Measurements from ENCODE around the gene TUBGCP2. TPM values are rescaled to one million over a fixed set of nuclear protein-coding genes. Genes with fewer than 3 reads are reported as not detected.

The TUBGCP2 gene
- total and polyA plus RNA-seq, 9 of the 15 experiments (the other 6 are each of a cell fraction or from before 2014, with no cell fraction given): 4.3 to 56.6 (median 28.4) TPM

DNA sequence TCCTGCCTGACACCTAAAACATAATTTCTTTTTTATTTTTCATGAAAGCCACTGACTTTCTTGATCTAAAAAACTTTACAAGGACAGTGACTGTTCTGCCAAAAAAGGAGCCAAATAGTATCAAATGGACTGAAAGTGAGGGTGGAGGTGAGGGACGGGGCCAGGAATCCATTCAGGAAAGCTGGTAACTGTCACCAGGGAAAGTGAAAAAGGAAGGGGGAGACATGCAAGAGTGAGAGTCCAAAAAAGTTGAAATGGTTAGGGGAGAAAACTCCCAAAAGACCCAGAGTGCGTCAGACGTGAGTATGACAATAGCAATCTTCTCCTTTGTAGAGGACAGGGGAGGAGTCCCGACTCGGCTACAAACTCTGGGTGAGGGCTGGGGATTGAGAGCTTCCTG is 35.6 kb upstream of the TUBGCP2 start (continued):
- no peak for TF ChIP-seq JUND (IDR thresholded peaks at IDR 0.05; ENCODE audit: borderline replicate concordance, low read depth, low read length)
- TF ChIP-seq JUND (tag; IDR thresholded peaks at IDR 0.05; ENCODE audit: borderline replicate concordance, low read depth, low read length): no peak
- no peak for TF ChIP-seq EGR1 (conservative IDR thresholded peaks at IDR 0.05)
- TF ChIP-seq, protein P1, sequence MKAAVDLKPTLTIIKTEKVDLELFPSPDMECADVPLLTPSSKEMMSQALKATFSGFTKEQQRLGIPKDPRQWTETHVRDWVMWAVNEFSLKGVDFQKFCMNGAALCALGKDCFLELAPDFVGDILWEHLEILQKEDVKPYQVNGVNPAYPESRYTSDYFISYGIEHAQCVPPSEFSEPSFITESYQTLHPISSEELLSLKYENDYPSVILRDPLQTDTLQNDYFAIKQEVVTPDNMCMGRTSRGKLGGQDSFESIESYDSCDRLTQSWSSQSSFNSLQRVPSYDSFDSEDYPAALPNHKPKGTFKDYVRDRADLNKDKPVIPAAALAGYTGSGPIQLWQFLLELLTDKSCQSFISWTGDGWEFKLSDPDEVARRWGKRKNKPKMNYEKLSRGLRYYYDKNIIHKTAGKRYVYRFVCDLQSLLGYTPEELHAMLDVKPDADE (conservative IDR thresholded peaks at IDR 0.05; ENCODE audit: control insufficient read depth, low read depth, low read length): no peak

DNA sequence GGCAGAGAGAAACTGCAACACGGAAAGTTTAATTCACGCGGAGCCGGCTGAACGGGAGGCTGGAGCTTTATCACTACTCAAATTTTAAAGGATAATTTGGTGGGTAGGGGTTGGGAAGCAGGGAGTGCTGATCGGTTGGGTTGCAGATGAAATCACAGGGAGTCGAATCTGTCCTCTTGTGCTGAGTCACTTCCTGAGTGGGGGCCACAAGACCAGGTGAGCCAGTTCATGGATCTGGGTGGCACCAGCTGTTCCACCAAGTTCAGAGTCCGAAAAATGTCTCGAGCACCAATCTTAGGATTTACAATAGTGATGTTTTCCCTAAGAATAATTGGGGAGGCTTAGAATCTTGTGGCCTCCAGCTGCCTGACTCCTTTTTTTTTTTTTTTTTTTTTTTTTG is 34.9 kb upstream of the TUBGCP2 start:
- POLR2A ChIA-PET: no interaction called here
- BruUV-seq (replicated peaks): no TSS peak
- FAIRE-seq: no peak
- TF ChIP-seq ZNF316 (IDR thresholded peaks at IDR 0.05): peak; percentile 24; the same call in 1 of the 2 replicates
- TF ChIP-seq, protein P2, sequence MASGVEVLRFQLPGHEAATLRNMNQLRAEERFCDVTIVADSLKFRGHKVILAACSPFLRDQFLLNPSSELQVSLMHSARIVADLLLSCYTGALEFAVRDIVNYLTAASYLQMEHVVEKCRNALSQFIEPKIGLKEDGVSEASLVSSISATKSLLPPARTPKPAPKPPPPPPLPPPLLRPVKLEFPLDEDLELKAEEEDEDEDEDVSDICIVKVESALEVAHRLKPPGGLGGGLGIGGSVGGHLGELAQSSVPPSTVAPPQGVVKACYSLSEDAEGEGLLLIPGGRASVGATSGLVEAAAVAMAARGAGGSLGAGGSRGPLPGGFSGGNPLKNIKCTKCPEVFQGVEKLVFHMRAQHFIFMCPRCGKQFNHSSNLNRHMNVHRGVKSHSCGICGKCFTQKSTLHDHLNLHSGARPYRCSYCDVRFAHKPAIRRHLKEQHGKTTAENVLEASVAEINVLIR (CRISPR knock-in tag; IDR thresholded peaks at IDR 0.05): no peak
- no peak for TF ChIP-seq ZNF184 (CRISPR knock-in tag; IDR thresholded peaks at IDR 0.05)
- 0 out of 2 replicates have a peak, but pooled peaks have one; percentile 7 for TF ChIP-seq ARID1B (IDR thresholded peaks at IDR 0.05)
- TF ChIP-seq CBX1 (IDR thresholded peaks at IDR 0.05; ENCODE audit: low read depth): no peak
- peak; percentile 27; the same call in 1 of the 2 replicates for TF ChIP-seq JUND (IDR thresholded peaks at IDR 0.05; ENCODE audit: borderline replicate concordance, low read depth, low read length)
- no peak; the same call in 2 of the 3 replicates for TF ChIP-seq JUND (tag; IDR thresholded peaks at IDR 0.05; ENCODE audit: borderline replicate concordance, low read depth, low read length)
- 0 out of 2 replicates have a peak, but pooled peaks have one; percentile 14 for TF ChIP-seq SMARCA4 (IDR thresholded peaks at IDR 0.05)
- 0 out of 2 replicates have a peak, but pooled peaks have one; percentile 19 for TF ChIP-seq FOSL1 (tag; conservative IDR thresholded peaks at IDR 0.05)

More for the DNA sequence above, 34.9 kb upstream of the TUBGCP2 start:
- DNase-seq (ENCODE audit: extremely low read depth in 1 of 4, low spot score in 3 of 4) (no peak), ATAC-seq (peak; percentile 48)
- no peak overlapping the region for H3K4me3 ChIP-seq
- H3K4me2 ChIP-seq (ENCODE audit: insufficient read depth, low read length): peak overlapping the region; percentile 25
- peak overlapping the region in 1 of 2 experiments; percentile 63; a peak in 1 of 4 replicates for H3K9ac ChIP-seq (ENCODE audit: insufficient read depth in 1 of 2, low read depth in 2 of 2, low read length in 2 of 2)
- H3K79me2 ChIP-seq (ENCODE audit: control insufficient read depth, insufficient read depth, low read length): no peaks in the 10 kb centered on the region
- CTCF ChIA-PET (ENCODE audit: low intra/inter-chr PET ratio): no interaction called here
- no peaks in the 10 kb centered on the region for H4K20me1 ChIP-seq (replicated peaks; ENCODE audit: control insufficient read depth, insufficient read depth, low read length)
- no peak overlapping the region for H3K27ac ChIP-seq (ENCODE audit: extremely low read depth, low read depth, low read length)
- intact Hi-C loops (cut with micrococcal nuclease): no loop called here
- H3K9me3 ChIP-seq (replicated peaks; ENCODE audit: control insufficient read depth, insufficient read depth, low read depth, low read length): no peaks in the 10 kb centered on the region
- H2AFZ ChIP-seq (ENCODE audit: low read depth, low read length): peak overlapping the region; percentile 52; the same call in 1 of the 2 replicates
- no peaks in the 10 kb centered on the region for H3K9me1 ChIP-seq (ENCODE audit: control insufficient read depth, insufficient read depth, low read length)
- in situ Hi-C loops (cut with MboI): no loop called here
- H3K4me1 ChIP-seq (replicated peaks in 1 of 2; ENCODE audit: control insufficient read depth in 2 of 2, insufficient read depth in 2 of 2, low read length in 2 of 2): peaks cover 9 to 22% of the 10 kb centered on the region in 2 experiments; a peak in 4 of 5 replicates
- 13% methylated on average over 9 of the region's 9 CpGs for WGBS (ENCODE audit: insufficient coverage, low coverage, missing lambda C conversion rate)
- no peaks in the 10 kb centered on the region; a peak in 1 of 5 replicates for H3K27me3 ChIP-seq (ENCODE audit: control insufficient read depth in 2 of 2, insufficient read depth in 2 of 2, low read length in 2 of 2)
- H3K36me3 ChIP-seq (ENCODE audit: control insufficient read depth, insufficient read depth, low read length): no peaks in the 10 kb centered on the region
